ENCODE measurements around the gene UBXN10. TPM values are rescaled to one million over a fixed set of nuclear protein-coding genes. Genes with fewer than 3 reads are reported as not detected.
A peak's percentile ranks its signal among the peaks of the same experiment; 100 is the strongest.

The UBXN10 gene
- total and polyA plus RNA-seq, 2 donors (not counting 3 experiments of a cell fraction or from before 2014, with no cell fraction given), result not detected

GRCh38 chr1:20187103-20187812, 1.4 kb downstream of the UBXN10 start:
- H4K20me1 ChIP-seq (replicated peaks; ENCODE audit: control insufficient read depth, extremely low read depth, insufficient read depth, low read length), result no peaks in the 10 kb centered on the region
- TF ChIP-seq MYC (IDR thresholded peaks at IDR 0.05; ENCODE audit: low read depth, low read length), result no peak
- TF ChIP-seq GATA2 (IDR thresholded peaks at IDR 0.05; ENCODE audit: insufficient read depth, insufficient read length, low read depth, low read length), result no peak
- no peak for TF ChIP-seq EZH2 (IDR thresholded peaks at IDR 0.05; ENCODE audit: borderline replicate concordance, low read depth, low read length, severe bottlenecking)
- TF ChIP-seq POLR2AphosphoS5 (IDR thresholded peaks at IDR 0.05; ENCODE audit: insufficient read depth, low read depth, low read length), result no peak
- TF ChIP-seq FOS (IDR thresholded peaks at IDR 0.05; ENCODE audit: borderline replicate concordance, insufficient read depth, low read length), result no peak
- H3K79me2 ChIP-seq (ENCODE audit: control insufficient read depth, insufficient read depth, low read length), result no peaks in the 10 kb centered on the region
- BruUV-seq (replicated peaks), result no TSS peak
- intact Hi-C loops (cut with micrococcal nuclease), result no loop called here
- no peak overlapping the region for H3K9ac ChIP-seq (replicated peaks; ENCODE audit: extremely low read depth, insufficient read depth, low read length)
- no peak overlapping the region for H3K4me3 ChIP-seq (replicated peaks in 1 of 3; ENCODE audit: insufficient read depth in 1 of 3, low read depth in 1 of 3, low read length in 3 of 3)
- dilution Hi-C loops (cut with MboI; ENCODE audit: extremely low pct_ligation_motif_present, low sequenced_read_pairs), result no loop called here
- no peak overlapping the region for H3K27ac ChIP-seq (ENCODE audit: insufficient read depth, low read depth, low read length)
- H3K36me3 ChIP-seq (ENCODE audit: control insufficient read depth in 2 of 2, extremely low read depth in 1 of 2, insufficient read depth in 2 of 2, low read length in 2 of 2), result no peaks in the 10 kb centered on the region
- CTCF ChIA-PET, result interaction anchor here (1.2 to 2.5 kb wide), 3 partner anchors 9 to 267 kb away, joined by 3 to 7 read pairs (median 7); no protein-coding TSS in a partner anchor
- H3K9me1 ChIP-seq (replicated peaks; ENCODE audit: control insufficient read depth, extremely low read depth, insufficient read depth, low read length), result no peaks in the 10 kb centered on the region
- FAIRE-seq (no peak), DNase-seq (ENCODE audit: low read depth, low spot score) (no peak)
- H2AFZ ChIP-seq (ENCODE audit: low read depth, low read length), result no peak overlapping the region
- H3K4me1 ChIP-seq (ENCODE audit: control insufficient read depth, extremely low read depth, insufficient read depth, low read length), result peaks cover 4% of the 10 kb centered on the region
- H3K9me3 ChIP-seq (replicated peaks; ENCODE audit: control insufficient read depth, insufficient read depth, low read length), result no peaks in the 10 kb centered on the region
- peaks cover 14 to 22% of the 10 kb centered on the region in 2 experiments for H3K27me3 ChIP-seq (ENCODE audit: control insufficient read depth in 2 of 2, insufficient read depth in 2 of 2, low read length in 2 of 2)
- POLR2A ChIA-PET, result no interaction called here
- no peak overlapping the region for H3K4me2 ChIP-seq (ENCODE audit: insufficient read depth, low read length)

- ChIA-PET CTCF (interaction anchor here (1.2 to 2.5 kb wide), 4 partner anchors 8 to 307 kb away, joined by 3 to 7 read pairs (median 6); no protein-coding TSS in a partner anchor), POLR2A (no interaction called here)
- intact Hi-C loops (cut with micrococcal nuclease), result no loop called here
Observed at GRCh38 chr1:20187813-20188454, 2.0 kb downstream of the UBXN10 start.

More at GRCh38 chr1:20187813-20188454, 2.0 kb downstream of the UBXN10 start:
- H3K4me2 ChIP-seq (ENCODE audit: insufficient read depth, low read length), result no peak overlapping the region
- no peak overlapping the region for H3K27ac ChIP-seq (ENCODE audit: insufficient read depth, low read depth, low read length)
- H3K4me1 ChIP-seq (ENCODE audit: control insufficient read depth, extremely low read depth, insufficient read depth, low read length), result peaks cover 4% of the 10 kb centered on the region
- H3K79me2 ChIP-seq (ENCODE audit: control insufficient read depth, insufficient read depth, low read length), result no peaks in the 10 kb centered on the region
- no peaks in the 10 kb centered on the region for H3K36me3 ChIP-seq (ENCODE audit: control insufficient read depth in 2 of 2, extremely low read depth in 1 of 2, insufficient read depth in 2 of 2, low read length in 2 of 2)
- no TSS peak for BruUV-seq (replicated peaks)
- no peak for TF ChIP-seq GATA2 (IDR thresholded peaks at IDR 0.05; ENCODE audit: insufficient read depth, insufficient read length, low read depth, low read length)
- TF ChIP-seq JUN (IDR thresholded peaks at IDR 0.05; ENCODE audit: borderline replicate concordance, insufficient read depth, insufficient read length, low read depth), result no peak
- TF ChIP-seq POLR2AphosphoS5 (IDR thresholded peaks at IDR 0.05; ENCODE audit: insufficient read depth, low read depth, low read length), result no peak
- no peak for TF ChIP-seq MAX (IDR thresholded peaks at IDR 0.05; ENCODE audit: insufficient read depth, insufficient read length)
- TF ChIP-seq FOS (IDR thresholded peaks at IDR 0.05; ENCODE audit: borderline replicate concordance, insufficient read depth, low read length), result no peak
- no peak for TF ChIP-seq EZH2 (IDR thresholded peaks at IDR 0.05; ENCODE audit: borderline replicate concordance, low read depth, low read length, severe bottlenecking)
- no peak for TF ChIP-seq MYC (IDR thresholded peaks at IDR 0.05; ENCODE audit: low read depth, low read length)
- no peak for TF ChIP-seq CTCF (IDR thresholded peaks at IDR 0.05; ENCODE audit: extremely low read depth in 1 of 2, insufficient read depth in 1 of 2, low read depth in 1 of 2, low read length in 2 of 2)
- TF ChIP-seq POLR2A (IDR thresholded peaks at IDR 0.05; ENCODE audit: low read depth, low read length), result no peak
- dilution Hi-C loops (cut with MboI; ENCODE audit: extremely low pct_ligation_motif_present, low sequenced_read_pairs), result no loop called here
- H3K27me3 ChIP-seq (ENCODE audit: control insufficient read depth in 2 of 2, insufficient read depth in 2 of 2, low read length in 2 of 2), result peaks cover 14 to 22% of the 10 kb centered on the region in 2 experiments
- no peak overlapping the region for H3K4me3 ChIP-seq (replicated peaks in 1 of 3; ENCODE audit: insufficient read depth in 1 of 3, low read depth in 1 of 3, low read length in 3 of 3)
- DNase-seq (ENCODE audit: low read depth, low spot score), result no peak
- H2AFZ ChIP-seq (ENCODE audit: low read depth, low read length), result no peak overlapping the region
- FAIRE-seq, result peak; percentile 18
- H3K9me3 ChIP-seq (replicated peaks; ENCODE audit: control insufficient read depth, insufficient read depth, low read length), result no peaks in the 10 kb centered on the region
- H3K9ac ChIP-seq (replicated peaks; ENCODE audit: extremely low read depth, insufficient read depth, low read length), result no peak overlapping the region
- no peaks in the 10 kb centered on the region for H4K20me1 ChIP-seq (replicated peaks; ENCODE audit: control insufficient read depth, extremely low read depth, insufficient read depth, low read length)
- H3K9me1 ChIP-seq (replicated peaks; ENCODE audit: control insufficient read depth, extremely low read depth, insufficient read depth, low read length), result no peaks in the 10 kb centered on the region

Data from endothelial cell of umbilical vein (primary cell).